SK-N-MC (cell line): Measurements from ENCODE around the gene UHRF2.
"Not testable (repeated sequence)": the region's sequence is repeated elsewhere in the genome, so short reads cannot be mapped to it uniquely, and the experiment has no call there.

ENCODE experiments used
- DNase-seq: peaks from one replicate; pipeline ENCODE4 v3.0.0-alpha.2; 2011; ENCODE audit warnings: low read depth, low spot score
- H3K27ac ChIP-seq: fragments of 200-600 bp; sonication (generic); 2 replicates; pipeline ENCODE4 v1.5.1; 2016; ENCODE audit warnings: mixed run types
- H3K36me3 ChIP-seq: fragments of 200-600 bp; sonication (generic); 2 replicates; pipeline ENCODE4 v1.6.1; 2017; ENCODE audit warnings: antibody characterized with exemption, low read length, mixed read lengths; ENCODE audit not compliant: insufficient read depth
- H3K4me3 ChIP-seq: fragments of 200-600 bp; sonication (generic); 2 replicates; pipeline ENCODE4 v1.5.1; 2016
- H3K9ac ChIP-seq: fragments of 200-600 bp; sonication (generic); 2 replicates; pipeline ENCODE4 v1.8.0; 2017; ENCODE audit warnings: mixed run types, mixed read lengths; ENCODE audit not compliant: insufficient read length
- H3K9me3 ChIP-seq: fragments of 200-600 bp; sonication (generic); 2 replicates; pipeline ENCODE4 v1.6.1; 2017; ENCODE audit warnings: low read depth, mild to moderate bottlenecking, antibody characterized with exemption, low read length, moderate library complexity, mixed read lengths
- EZH2 ChIP-seq: fragments of 200-600 bp; sonication (generic); IDR thresholded peaks from one replicate; pipeline ENCODE4 v1.6.1; 2017; ENCODE audit warnings: antibody characterized with exemption
- FOXP2 ChIP-seq: optimal IDR thresholded peaks from 2 replicates; pipeline ENCODE3; 2011; ENCODE audit warnings: mild to moderate bottlenecking, moderate library complexity; ENCODE audit not compliant: insufficient read depth; ENCODE audit errors: extremely low read length, control extremely low read depth
- POLR2AphosphoS5 ChIP-seq: IDR thresholded peaks from 2 replicates; pipeline ENCODE4 v1.6.1; 2012; ENCODE audit warnings: mild to moderate bottlenecking, low read depth, low read length, borderline replicate concordance

Gene UHRF2

DNA sequence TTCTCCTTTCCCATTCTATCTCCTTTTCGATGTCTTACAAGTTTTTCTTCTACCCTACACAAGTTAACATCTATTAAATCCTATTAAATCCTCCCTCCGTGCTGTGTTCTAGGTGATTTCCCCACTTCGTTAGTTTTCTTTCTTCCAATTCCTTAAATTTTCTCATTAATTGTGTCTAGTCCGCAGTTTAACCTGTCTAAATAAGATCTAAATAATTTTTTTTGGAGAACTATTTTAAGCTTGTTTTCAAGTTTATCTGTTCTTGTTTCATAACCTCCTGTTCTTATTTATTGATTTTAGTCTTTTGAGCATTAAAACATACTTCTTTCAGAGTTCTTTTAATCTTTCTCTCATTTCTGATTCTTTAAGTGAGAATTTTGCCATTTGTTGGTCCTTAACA, 109.3 kb downstream of the UHRF2 start:
- TF ChIP-seq POLR2AphosphoS5, result no peak
- H3K27ac ChIP-seq, result no peak overlapping the region
- peaks cover 3% of the 10 kb centered on the region for H3K36me3 ChIP-seq
- no peak overlapping the region for H3K4me3 ChIP-seq
- H3K9me3 ChIP-seq, result no peaks in the 10 kb centered on the region
- no peak overlapping the region for H3K9ac ChIP-seq
- no peak for DNase-seq

DNA sequence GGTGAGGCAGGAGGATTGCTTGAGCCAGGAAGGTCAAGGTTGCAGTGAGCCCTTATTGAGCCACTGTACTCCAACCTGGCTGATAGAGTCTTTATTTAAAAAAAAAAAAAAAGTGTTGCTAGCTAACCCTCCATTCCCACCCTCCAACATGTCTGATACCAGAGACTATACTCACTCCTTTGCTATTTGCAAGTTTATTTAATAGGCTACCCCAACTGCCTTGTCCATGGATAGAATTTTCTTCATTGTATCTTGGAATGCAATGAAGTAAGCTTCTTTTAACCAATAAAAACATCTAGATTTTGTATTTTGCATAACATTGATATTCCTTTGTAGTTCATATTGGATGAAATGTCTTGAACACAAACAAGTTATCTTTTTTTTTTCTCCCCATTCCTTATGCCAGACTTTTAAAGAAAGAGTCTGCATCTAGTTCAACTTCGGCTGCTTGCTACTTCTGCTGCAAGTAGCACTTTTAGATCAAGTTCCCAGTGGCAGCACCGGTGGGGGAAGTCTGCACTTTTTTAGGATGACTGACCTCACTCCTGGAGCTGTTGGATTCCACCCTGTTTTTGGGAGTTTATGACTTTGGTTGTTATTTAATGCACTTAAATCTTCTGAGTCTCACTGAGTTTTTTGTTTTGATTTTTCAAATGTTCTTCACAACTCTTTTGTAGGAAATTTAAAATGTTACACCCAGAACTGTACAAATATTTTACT, 112.5 kb downstream of the UHRF2 start:
- H3K9ac ChIP-seq, result no peak overlapping the region
- no peak overlapping the region for H3K27ac ChIP-seq
- H3K4me3 ChIP-seq, result no peak overlapping the region
- no peaks in the 10 kb centered on the region for H3K9me3 ChIP-seq
- no peaks in the 10 kb centered on the region; the same call in 1 of the 2 replicates for H3K36me3 ChIP-seq
- DNase-seq, result no peak
- no peak for TF ChIP-seq EZH2
- TF ChIP-seq FOXP2, result no peak
- no peak for TF ChIP-seq POLR2AphosphoS5

DNA sequence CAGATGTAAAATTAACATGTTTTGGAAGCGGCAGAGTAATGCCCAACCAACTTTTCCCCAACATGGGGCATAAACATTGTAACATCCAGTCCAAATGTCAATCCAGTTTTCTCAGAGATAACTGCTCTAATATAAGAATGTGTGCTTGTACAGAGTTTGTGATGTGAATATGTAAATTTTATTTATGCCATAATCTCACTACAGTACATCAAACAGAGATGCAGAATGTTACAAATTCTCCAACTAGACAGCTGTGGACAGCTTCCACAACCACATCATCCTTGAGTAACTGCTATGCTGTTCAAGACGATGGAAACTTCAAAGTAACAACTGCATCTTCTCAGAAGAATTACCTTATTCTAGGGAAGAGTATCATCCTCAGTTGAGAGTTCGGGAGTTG, 122.6 kb downstream of the UHRF2 start:
- Histone ChIP-seq H3K4me3 (no peak overlapping the region), H3K36me3 (no peaks in the 10 kb centered on the region), H3K27ac (no peak overlapping the region), H3K9ac (no peak overlapping the region), H3K9me3 (no peaks in the 10 kb centered on the region)
- DNase-seq, result no peak
- TF ChIP-seq FOXP2, result no peak
- TF ChIP-seq EZH2, result no peak
- TF ChIP-seq POLR2AphosphoS5, result no peak

DNA sequence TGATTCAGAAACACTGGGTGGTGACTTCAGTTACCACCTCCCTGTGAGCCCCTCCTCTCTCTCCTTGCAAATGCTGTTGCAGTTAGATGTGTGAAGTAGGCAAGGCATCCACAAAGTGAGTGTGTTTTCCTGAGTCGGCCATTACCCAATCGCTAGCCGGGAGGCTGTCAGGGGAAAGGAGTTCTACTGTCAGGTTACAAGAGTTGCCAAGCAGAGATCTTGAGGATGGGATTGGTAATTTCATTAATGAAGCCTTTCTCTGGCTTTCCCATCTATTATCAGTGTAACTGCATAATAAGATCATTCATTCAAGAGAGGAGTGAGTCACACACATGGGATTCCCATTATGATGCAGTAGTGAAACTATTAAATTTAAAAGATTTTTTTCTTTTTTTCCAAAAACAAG, 125.7 kb downstream of the UHRF2 start:
- no peak overlapping the region for H3K9ac ChIP-seq
- TF ChIP-seq FOXP2 (no peak), POLR2AphosphoS5 (no peak), EZH2 (no peak)
- H3K4me3 ChIP-seq, result no peak overlapping the region
- no peak for DNase-seq
- H3K9me3 ChIP-seq, result no peaks in the 10 kb centered on the region
- no peak overlapping the region for H3K27ac ChIP-seq
- H3K36me3 ChIP-seq, result no peaks in the 10 kb centered on the region

DNA sequence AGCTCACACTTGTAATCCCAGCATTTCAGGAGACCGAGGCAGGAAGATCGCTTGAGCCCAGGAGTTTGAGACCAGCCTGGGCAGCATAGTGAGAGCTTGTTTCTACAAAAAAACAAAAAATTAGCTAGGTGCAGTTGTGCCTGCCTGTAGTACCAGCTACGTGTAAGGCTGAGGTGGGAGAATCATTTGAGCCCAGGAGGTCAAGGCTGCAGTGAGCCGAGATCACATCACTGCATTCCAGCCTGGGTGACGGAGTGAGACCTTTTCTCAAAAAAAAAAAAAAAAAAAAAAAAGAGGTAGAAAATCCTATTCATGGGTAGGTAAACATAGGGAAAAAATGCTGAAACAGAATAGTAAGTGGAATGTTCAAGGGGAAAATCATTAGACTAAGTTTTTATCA, 129.6 kb downstream of the UHRF2 start:
- not testable (repeated sequence) for H3K36me3 ChIP-seq, H3K9ac ChIP-seq, H3K27ac ChIP-seq, H3K4me3 ChIP-seq, DNase-seq, H3K9me3 ChIP-seq

DNA sequence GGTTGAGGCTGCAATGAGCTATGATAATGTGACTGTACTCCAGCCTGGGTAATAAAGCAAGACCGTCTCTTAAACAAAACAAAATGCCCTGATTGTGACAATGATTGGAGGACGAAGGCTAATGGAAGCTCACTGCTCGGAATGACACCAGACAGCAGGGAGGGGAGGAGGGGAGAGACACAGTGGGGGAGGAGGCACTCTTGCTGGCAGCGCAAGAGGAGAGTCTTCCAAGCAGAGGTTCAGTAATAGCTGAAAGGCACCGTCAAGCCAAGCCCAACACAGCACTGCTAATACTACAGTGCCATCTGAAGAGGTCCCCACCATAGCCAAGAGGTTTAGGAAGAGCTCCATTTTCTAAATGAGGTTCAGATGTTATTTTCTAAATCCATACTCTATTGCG, 130.2 kb downstream of the UHRF2 start:
- Histone ChIP-seq H3K4me3 (no peak overlapping the region), H3K9me3 (no peaks in the 10 kb centered on the region), H3K27ac (no peak overlapping the region), H3K9ac (no peak overlapping the region), H3K36me3 (no peaks in the 10 kb centered on the region)
- TF ChIP-seq FOXP2 (no peak), EZH2 (no peak), POLR2AphosphoS5 (no peak)
- DNase-seq, result no peak

DNA sequence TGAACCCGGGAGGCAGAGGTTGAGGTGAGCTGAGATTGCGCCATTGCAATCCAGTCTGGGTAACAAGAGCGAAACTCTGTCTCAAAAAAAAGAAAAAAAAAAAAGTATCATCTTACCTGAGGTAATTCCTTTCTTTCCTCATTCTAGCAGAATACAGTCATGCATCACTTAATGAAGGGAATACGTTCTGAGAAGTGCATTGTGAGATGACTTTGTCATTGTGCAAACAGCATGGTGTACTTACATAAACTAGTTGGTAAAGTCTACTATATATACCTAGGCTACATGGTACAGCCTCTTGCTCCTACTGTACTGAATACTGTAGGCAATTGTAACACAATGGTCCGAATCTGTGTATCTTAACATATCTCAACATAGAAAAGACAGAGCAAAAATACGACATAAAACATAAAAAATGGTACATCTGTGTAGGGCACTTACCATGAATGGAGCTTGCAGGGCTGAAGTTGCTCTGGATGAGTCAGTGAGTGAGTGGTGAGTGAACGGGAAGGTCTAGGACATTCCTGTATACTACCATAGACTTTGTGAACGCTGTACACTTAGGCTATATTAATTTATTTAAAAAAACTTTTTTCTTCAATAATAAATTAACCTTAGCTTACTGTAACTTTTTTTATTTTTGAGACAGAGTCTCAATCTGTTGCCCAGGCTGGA, 132.2 kb downstream of the UHRF2 start:
- no peak for DNase-seq
- H3K36me3 ChIP-seq, result no peaks in the 10 kb centered on the region
- no peak overlapping the region for H3K27ac ChIP-seq
- H3K4me3 ChIP-seq, result no peak overlapping the region
- no peaks in the 10 kb centered on the region for H3K9me3 ChIP-seq
- H3K9ac ChIP-seq, result no peak overlapping the region
- TF ChIP-seq POLR2AphosphoS5, result no peak
- no peak for TF ChIP-seq FOXP2
- TF ChIP-seq EZH2, result no peak

DNA sequence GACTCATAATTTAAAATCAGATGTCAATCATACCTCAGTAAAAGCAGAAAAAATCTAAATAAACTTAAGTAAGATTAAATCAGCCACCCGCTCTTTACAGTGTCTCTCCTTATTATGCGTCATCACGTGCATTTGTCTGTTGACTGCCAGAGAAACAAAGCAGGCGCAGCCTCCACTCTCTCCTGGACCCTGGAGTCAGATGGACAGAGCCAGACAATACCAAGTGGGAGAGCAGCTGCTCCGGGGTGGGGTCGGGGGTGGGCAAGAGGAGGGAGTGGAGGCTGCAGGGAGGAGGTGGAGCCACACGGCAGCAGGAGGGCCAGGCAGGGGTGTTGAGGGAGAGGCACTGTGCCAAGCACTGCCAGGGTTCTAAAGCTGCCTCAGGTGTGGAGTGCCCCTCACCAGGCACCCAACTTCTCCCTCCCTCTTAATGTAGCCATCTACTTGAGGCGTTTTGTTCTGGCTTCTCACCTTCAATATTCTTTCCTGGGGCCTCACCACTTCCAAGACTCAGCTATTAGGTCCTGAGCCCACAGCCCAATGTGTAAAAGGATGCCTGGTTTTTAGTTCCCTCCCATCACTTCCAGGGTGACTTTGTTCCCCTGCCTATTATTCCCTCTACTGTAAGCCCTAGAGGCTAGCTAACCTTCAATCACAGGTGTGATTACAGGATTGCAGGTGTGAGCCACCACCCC, 136.3 kb downstream of the UHRF2 start:
- Histone ChIP-seq H3K36me3 (no peaks in the 10 kb centered on the region), H3K4me3 (no peak overlapping the region), H3K9me3 (no peaks in the 10 kb centered on the region), H3K9ac (no peak overlapping the region), H3K27ac (no peak overlapping the region)
- no peak for TF ChIP-seq EZH2
- TF ChIP-seq POLR2AphosphoS5, result no peak
- TF ChIP-seq FOXP2, result no peak
- no peak for DNase-seq
